ENCODE measurements around the gene CACNA1A. TPM values are rescaled to one million over a fixed set of nuclear protein-coding genes. Genes with fewer than 3 reads are reported as not detected.
A peak's percentile ranks its signal among the peaks of the same experiment; 100 is the strongest.

The CACNA1A gene
- total RNA-seq, 2 experiments from 2014 or later, result 0.29 to 0.36 TPM

DNA sequence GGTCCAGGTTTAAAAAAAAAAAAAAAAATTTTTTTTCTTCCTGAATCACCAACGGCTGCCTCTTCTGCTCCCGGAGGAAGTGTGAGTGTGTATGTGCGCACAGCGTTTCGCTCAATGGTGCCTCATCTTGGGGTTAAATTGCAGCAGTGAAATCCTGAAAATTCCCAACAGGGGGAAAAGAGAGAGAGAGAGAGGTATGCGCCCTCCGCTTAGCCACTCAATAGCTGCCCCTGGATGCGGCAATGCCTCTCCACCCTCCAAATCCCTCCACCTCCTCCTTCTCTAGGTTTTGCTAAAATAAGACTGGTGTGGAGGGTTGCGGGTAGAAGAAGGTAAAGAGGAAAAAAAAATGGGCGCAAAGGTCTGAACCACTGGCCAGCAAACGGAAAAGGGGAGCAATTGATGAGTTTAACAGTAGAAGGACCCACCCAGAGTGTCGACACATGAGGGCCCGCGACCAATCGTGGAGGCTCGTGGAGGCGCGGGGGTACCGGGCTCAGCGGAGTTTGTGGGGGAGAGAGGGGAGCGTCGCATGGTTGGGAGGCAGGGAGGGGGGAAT, 853 bp upstream of the CACNA1A start:
- H3K4me3 Mint-ChIP-seq, result no peak overlapping the region
- no peaks in the 10 kb centered on the region for H3K9me3 Mint-ChIP-seq
- H3K4me1 Mint-ChIP-seq (ENCODE audit: low read depth), result peaks cover 2% of the 10 kb centered on the region
- H3K27me3 Mint-ChIP-seq, result peaks cover 62% of the 10 kb centered on the region
- DNase-seq, result no peak
- H3K36me3 Mint-ChIP-seq (ENCODE audit: low read depth), result no peaks in the 10 kb centered on the region
- H3K27ac Mint-ChIP-seq, result no peak overlapping the region
- ChIA-PET CTCF (interaction anchor here (1.2 kb wide), 1 partner anchor 10 kb away, joined by 4 read pairs; no protein-coding TSS in a partner anchor), POLR2A (no interaction called here)
- TF ChIP-seq, protein P1, sequence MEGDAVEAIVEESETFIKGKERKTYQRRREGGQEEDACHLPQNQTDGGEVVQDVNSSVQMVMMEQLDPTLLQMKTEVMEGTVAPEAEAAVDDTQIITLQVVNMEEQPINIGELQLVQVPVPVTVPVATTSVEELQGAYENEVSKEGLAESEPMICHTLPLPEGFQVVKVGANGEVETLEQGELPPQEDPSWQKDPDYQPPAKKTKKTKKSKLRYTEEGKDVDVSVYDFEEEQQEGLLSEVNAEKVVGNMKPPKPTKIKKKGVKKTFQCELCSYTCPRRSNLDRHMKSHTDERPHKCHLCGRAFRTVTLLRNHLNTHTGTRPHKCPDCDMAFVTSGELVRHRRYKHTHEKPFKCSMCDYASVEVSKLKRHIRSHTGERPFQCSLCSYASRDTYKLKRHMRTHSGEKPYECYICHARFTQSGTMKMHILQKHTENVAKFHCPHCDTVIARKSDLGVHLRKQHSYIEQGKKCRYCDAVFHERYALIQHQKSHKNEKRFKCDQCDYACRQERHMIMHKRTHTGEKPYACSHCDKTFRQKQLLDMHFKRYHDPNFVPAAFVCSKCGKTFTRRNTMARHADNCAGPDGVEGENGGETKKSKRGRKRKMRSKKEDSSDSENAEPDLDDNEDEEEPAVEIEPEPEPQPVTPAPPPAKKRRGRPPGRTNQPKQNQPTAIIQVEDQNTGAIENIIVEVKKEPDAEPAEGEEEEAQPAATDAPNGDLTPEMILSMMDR (IDR thresholded peaks at IDR 0.05), result no peak
- intact Hi-C loops (cut with micrococcal nuclease), result no loop called here
- no peak for ATAC-seq

DNA sequence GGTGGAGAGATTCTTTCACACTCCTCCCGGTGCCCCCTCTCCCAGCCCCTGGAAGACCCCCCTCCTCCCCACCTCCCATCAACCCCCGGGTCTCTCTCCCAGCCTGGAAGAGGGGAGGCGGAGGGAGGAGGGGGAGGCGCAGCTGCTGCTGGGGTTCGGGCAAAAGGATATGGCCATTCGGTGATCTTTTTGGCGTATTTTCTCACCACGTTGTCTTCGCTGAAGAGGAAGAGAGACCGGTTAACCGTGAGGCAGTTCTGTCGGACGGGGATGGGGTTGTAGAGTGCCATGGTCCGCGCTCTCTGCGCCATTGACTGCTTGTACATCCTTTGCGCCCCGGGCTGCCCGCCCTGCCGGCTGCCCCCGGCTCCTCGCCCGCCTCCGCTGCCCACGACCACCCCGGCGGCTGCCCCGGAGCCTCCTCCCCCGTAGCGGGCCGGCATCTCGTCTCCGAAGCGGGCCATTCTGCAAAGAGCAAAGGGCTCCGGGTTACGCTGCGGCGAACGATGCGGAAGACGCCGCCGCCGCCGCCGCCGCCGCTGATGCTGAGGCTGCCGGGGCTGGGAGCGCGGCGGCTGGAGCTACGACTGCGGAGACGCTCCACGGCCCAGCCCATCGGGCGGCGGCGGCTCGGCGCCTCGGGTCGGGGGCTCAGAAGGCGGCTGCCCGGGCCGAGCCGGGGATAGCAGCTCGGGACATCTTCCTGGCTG, 363 bp downstream of the CACNA1A start:
- ChIA-PET POLR2A (no interaction called here), CTCF (interaction anchor here (0.6 to 1.2 kb wide), 2 partner anchors 9 to 228 kb away, joined by 3 to 4 read pairs; no protein-coding TSS in a partner anchor)
- intact Hi-C loops (cut with micrococcal nuclease), result no loop called here
- peak; percentile 39 for ATAC-seq
- no peaks in the 10 kb centered on the region for H3K9me3 Mint-ChIP-seq
- peak overlapping the region; percentile 15 for H3K4me3 Mint-ChIP-seq
- no peak overlapping the region for H3K27ac Mint-ChIP-seq
- no peaks in the 10 kb centered on the region for H3K36me3 Mint-ChIP-seq (ENCODE audit: low read depth)
- TF ChIP-seq, protein P1 (IDR thresholded peaks at IDR 0.05), result no peak
- H3K27me3 Mint-ChIP-seq, result peaks cover 53% of the 10 kb centered on the region
- peaks cover 2% of the 10 kb centered on the region for H3K4me1 Mint-ChIP-seq (ENCODE audit: low read depth)
- peak; percentile 22 for DNase-seq

DNA sequence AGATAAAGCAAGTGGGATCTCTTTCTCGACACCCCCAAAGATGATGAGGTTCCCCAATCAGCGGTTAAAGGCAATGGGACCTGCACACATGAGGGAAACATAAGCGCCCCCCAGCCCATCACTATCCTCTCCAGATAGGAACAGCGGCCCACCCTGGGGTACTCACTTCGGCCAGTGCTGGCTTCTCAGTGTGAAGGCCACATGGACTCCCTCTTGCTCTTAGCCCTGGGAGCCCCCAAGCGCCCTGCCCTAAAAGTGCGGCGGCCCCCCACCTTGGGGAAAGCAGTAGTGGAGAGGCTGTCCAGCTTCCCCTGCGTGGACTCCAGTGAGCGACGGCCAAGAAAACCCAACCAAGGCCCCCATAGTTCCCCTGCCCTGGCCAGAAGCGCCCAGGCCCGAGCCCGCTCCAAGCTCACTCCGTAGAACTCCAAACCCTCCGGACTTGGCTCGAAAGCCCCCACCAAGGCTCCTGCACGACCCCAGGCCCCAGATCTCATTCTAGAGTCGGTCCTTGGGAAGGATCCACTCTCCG, 1.0 kb downstream of the CACNA1A start:
- Mint-ChIP-seq H3K4me3 (no peak overlapping the region), H3K27ac (no peak overlapping the region), H3K4me1 (ENCODE audit: low read depth) (peaks cover 2% of the 10 kb centered on the region), H3K9me3 (no peaks in the 10 kb centered on the region), H3K27me3 (peaks cover 54% of the 10 kb centered on the region), H3K36me3 (ENCODE audit: low read depth) (no peaks in the 10 kb centered on the region)
- CTCF ChIA-PET, result interaction anchor here (0.6 kb wide), 1 partner anchor 227 kb away, joined by 3 read pairs; no protein-coding TSS in a partner anchor
- intact Hi-C loops (cut with micrococcal nuclease), result no loop called here
- POLR2A ChIA-PET, result no interaction called here
- no peak for DNase-seq
- ATAC-seq, result no peak
- TF ChIP-seq, protein P1 (IDR thresholded peaks at IDR 0.05), result no peak

DNA sequence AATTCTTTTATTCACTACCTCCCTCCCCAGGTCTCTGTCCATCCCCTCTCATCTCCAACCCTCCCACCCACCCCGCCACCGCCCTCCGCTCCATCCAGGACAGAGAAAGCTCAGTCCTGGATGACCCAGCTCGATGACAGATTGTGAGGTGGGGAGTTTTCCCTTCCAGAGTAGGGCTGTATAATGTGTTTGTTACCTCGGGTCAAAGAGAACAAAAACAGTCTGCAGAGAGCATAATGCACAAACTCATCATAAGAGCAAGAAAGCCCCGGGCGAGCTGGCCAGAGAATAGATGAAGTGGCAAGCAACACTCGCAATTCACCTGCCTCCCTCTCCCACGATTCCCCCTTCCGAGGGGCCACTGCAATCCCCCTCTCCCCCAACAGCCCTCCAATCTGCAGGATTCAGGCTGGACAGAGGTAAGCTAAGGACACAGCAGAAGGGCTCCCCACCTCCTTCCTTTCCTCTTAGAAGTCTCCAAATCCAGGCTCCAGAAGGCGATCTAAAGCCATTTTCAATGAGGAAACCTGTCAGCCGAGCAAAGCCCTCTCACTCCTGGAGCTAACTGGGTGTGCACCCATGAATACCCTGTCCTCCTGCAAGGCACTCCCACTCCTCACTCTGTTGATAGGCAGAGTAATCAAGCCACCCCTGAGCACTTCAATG, 2.6 kb downstream of the CACNA1A start:
- Mint-ChIP-seq H3K4me1 (ENCODE audit: low read depth) (peaks cover 2% of the 10 kb centered on the region), H3K36me3 (ENCODE audit: low read depth) (no peaks in the 10 kb centered on the region), H3K27ac (no peak overlapping the region), H3K27me3 (peaks cover 45% of the 10 kb centered on the region), H3K9me3 (no peaks in the 10 kb centered on the region), H3K4me3 (no peak overlapping the region)
- DNase-seq, result no peak
- ChIA-PET CTCF (no interaction called here), POLR2A (no interaction called here)
- TF ChIP-seq, protein P1 (IDR thresholded peaks at IDR 0.05), result no peak
- ATAC-seq, result no peak
- intact Hi-C loops (cut with micrococcal nuclease), result no loop called here

DNA sequence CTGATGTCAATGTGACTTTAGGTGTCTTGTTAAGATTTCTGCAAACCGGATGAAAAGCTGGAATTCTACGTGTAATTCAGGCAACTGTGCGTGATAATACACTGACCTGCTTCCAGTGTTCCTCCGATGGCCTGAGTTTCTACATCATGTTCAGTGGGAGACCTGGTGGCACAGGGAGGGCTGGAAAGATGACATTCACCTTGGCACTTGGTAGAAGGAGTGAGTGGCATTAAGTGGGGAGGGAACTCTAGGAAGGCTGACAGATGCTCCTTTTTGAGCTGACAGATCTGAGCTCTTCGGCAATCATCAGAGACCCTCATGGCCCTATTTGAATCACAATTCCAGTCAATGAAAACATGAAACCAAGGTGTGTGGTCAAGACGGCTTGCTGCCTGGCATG, 4.0 kb downstream of the CACNA1A start:
- Mint-ChIP-seq H3K4me1 (ENCODE audit: low read depth) (peaks cover 2% of the 10 kb centered on the region), H3K27me3 (peaks cover 36% of the 10 kb centered on the region), H3K36me3 (ENCODE audit: low read depth) (no peaks in the 10 kb centered on the region), H3K4me3 (no peak overlapping the region), H3K9me3 (no peaks in the 10 kb centered on the region), H3K27ac (no peak overlapping the region)
- ChIA-PET CTCF (no interaction called here), POLR2A (no interaction called here)
- ATAC-seq (no peak), DNase-seq (no peak)
- TF ChIP-seq, protein P1 (IDR thresholded peaks at IDR 0.05), result no peak
- intact Hi-C loops (cut with micrococcal nuclease), result no loop called here

All from activated CD8-positive, alpha-beta T cell treated with anti-CD3 and anti-CD28 coated beads for 36 hours (primary cell).